ENCODE measurements around the gene GINS2. TPM values are rescaled to one million over a fixed set of nuclear protein-coding genes. Genes with fewer than 3 reads are reported as not detected.

The GINS2 gene
- total and polyA plus RNA-seq, 2 of the 4 experiments (the other 2 are of a cell fraction) = 12.0 to 13.4 TPM

GRCh38 chr16:85633438-85633743 is 55.4 kb downstream of the GINS2 start:
- dilution Hi-C loops (cut with HindIII; ENCODE audit: low sequenced_read_pairs, unreplicated experiment) = no loop called here
- in situ Hi-C loops (cut with MboI; ENCODE audit: low sequenced_read_pairs) = no loop called here
- no peak for ATAC-seq (ENCODE audit: low read depth)

More at GRCh38 chr16:85633438-85633743, 55.4 kb downstream of the GINS2 start:
- Histone ChIP-seq H2AK5ac (ENCODE audit: low read depth, low read length) (no peak overlapping the region), H3K9me1 (ENCODE audit: insufficient read depth, low read length) (no peaks in the 10 kb centered on the region), H2BK20ac (ENCODE audit: low read depth, low read length) (no peak overlapping the region), H3K36me3 (ENCODE audit: control insufficient read depth, insufficient read depth, low read length) (peaks cover 5% of the 10 kb centered on the region; the same call in 1 of the 2 replicates), H3K4me3 (ENCODE audit: insufficient read depth, low read depth, low read length) (no peak overlapping the region), H3K18ac (ENCODE audit: low read depth, low read length) (no peak overlapping the region), H2AK9ac (replicated peaks; ENCODE audit: low read depth, low read length, poor library complexity) (no peak overlapping the region), H3K56ac (ENCODE audit: extremely low read depth, insufficient read depth, low read length) (no peak overlapping the region), H3K14ac (replicated peaks; ENCODE audit: low read depth, low read length) (no peak overlapping the region), H3K4me2 (ENCODE audit: low read depth, low read length) (no peak overlapping the region), H3K4ac (ENCODE audit: low read depth, low read length) (no peak overlapping the region), H3K79me1 (ENCODE audit: low read depth in 1 of 2, low read length in 2 of 2) (peaks cover 23 to 48% of the 10 kb centered on the region in 2 experiments), H3K4me1 (ENCODE audit: control insufficient read depth, insufficient read depth, low read length) (no peaks in the 10 kb centered on the region), H4K5ac (ENCODE audit: low read depth, low read length) (no peak overlapping the region), H2BK120ac (ENCODE audit: low read depth, low read length) (no peak overlapping the region), H2BK15ac (ENCODE audit: low read depth, low read length) (no peak overlapping the region), H3K9ac (ENCODE audit: low read depth, low read length) (no peak overlapping the region), H4K20me1 (ENCODE audit: insufficient read depth, low read length) (peaks cover 99% of the 10 kb centered on the region), H4K91ac (ENCODE audit: insufficient read depth, low read depth, low read length) (no peak overlapping the region), H2BK5ac (ENCODE audit: low read depth, low read length, poor library complexity, severe bottlenecking) (no peak overlapping the region), H3K27me3 (ENCODE audit: control insufficient read depth, insufficient read depth, low read length) (no peaks in the 10 kb centered on the region), H2AFZ (replicated peaks; ENCODE audit: low read length, poor library complexity) (no peak overlapping the region), H3K23ac (ENCODE audit: low read depth, low read length) (no peak overlapping the region), H4K8ac (ENCODE audit: low read depth in 2 of 2, low read length in 2 of 2) (no peak overlapping the region), H3K9me3 (ENCODE audit: control insufficient read depth, insufficient read depth, low read length) (peaks cover 13% of the 10 kb centered on the region), H3K27ac (ENCODE audit: insufficient read depth, low read length) (no peak overlapping the region)
- intact Hi-C loops (cut with micrococcal nuclease) = no loop called here
- WGBS, 2 experiments (ENCODE audit: extremely low coverage in 2 of 2, insufficient read length in 1 of 2) = 96% methylated on average over 5 of the region's 15 CpGs; no CpG with 5 or more reads in 1 of the 2 experiments
- no peak for DNase-seq
- BruUV-seq (replicated peaks) = no TSS peak
- TF ChIP-seq CHD1 (IDR thresholded peaks at IDR 0.05; ENCODE audit: low read depth, low read length) (no peak), MXI1 (IDR thresholded peaks at IDR 0.05; ENCODE audit: borderline replicate concordance, low read depth, low read length) (no peak), MAZ (IDR thresholded peaks at IDR 0.05; ENCODE audit: borderline replicate concordance, low read depth, low read length) (no peak), RFX5 (IDR thresholded peaks at IDR 0.05; ENCODE audit: low read depth, low read length) (no peak), MAFK (IDR thresholded peaks at IDR 0.05; ENCODE audit: low read depth, low read length) (no peak), SMC3 (IDR thresholded peaks at IDR 0.05; ENCODE audit: low read depth, low read length) (no peak), CEBPB (IDR thresholded peaks at IDR 0.05; ENCODE audit: low read depth, low read length) (no peak)
- TF ChIP-seq, protein P1, sequence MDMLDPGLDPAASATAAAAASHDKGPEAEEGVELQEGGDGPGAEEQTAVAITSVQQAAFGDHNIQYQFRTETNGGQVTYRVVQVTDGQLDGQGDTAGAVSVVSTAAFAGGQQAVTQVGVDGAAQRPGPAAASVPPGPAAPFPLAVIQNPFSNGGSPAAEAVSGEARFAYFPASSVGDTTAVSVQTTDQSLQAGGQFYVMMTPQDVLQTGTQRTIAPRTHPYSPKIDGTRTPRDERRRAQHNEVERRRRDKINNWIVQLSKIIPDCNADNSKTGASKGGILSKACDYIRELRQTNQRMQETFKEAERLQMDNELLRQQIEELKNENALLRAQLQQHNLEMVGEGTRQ (IDR thresholded peaks at IDR 0.05; ENCODE audit: low read depth, low read length) = no peak
- POLR2A ChIA-PET (ENCODE audit: unreplicated experiment) = no interaction called here
- CTCF ChIA-PET = no interaction called here
